H1 (cell line): Measurements from ENCODE around the gene GNAI1. TPM values are rescaled to one million over a fixed set of nuclear protein-coding genes. Genes with fewer than 3 reads are reported as not detected.

Experiments
- CTCF ChIA-PET: fragments of 300-600 bp; sonication (Branson Sonifier 250); formaldehyde crosslinking; loops from one replicate; lab custom pipeline; 2021; ENCODE audit not compliant: partially characterized antibody; lab: Charles Lee
- POLR2A ChIA-PET: fragments of 300-600 bp; sonication (Branson Sonifier 250); formaldehyde crosslinking; loops from one replicate; lab custom pipeline; 2021; ENCODE audit warnings: inconsistent platforms; ENCODE audit not compliant: partially characterized antibody; lab: Charles Lee
- DNase-seq, 2 experiments: peaks; one replicate each; pipeline versions ENCODE4 v3.0.0 to v3.0.0-alpha.2; 2010 to 2022; ENCODE audit warnings: low spot score in 2 of 2, low read depth in 1 of 2, mixed read lengths in 1 of 2
- FAIRE-seq: peaks from 2 replicates; lab custom pipeline; 2011; peaks lifted over from hg19 to GRCh38; lab: Jason Lieb, UNC
- H2AFZ ChIP-seq: 2 replicates; pipeline ENCODE4 v1.8.1; 2012; ENCODE audit warnings: low read length, inconsistent platforms
- H2AK5ac ChIP-seq: 2 replicates; pipeline ENCODE4 v1.6.1; 2013; ENCODE audit warnings: low read depth, low read length
- H2BK120ac ChIP-seq: replicated peaks from 2 replicates; pipeline ENCODE3; 2013; ENCODE audit warnings: low read depth, low read length, inconsistent platforms
- H2BK12ac ChIP-seq: 2 replicates; pipeline ENCODE4 v1.6.1; 2013; ENCODE audit warnings: low read depth, low read length
- H2BK15ac ChIP-seq: 2 replicates; pipeline ENCODE4 v1.6.1; 2013; ENCODE audit warnings: low read length
- H2BK20ac ChIP-seq: 2 replicates; pipeline ENCODE4 v1.6.1; 2013; ENCODE audit warnings: low read length
- H2BK5ac ChIP-seq: 2 replicates; pipeline ENCODE4 v1.6.1; 2013; ENCODE audit warnings: low read depth, low read length
- H3K14ac ChIP-seq: 2 replicates; pipeline ENCODE4 v1.6.1; 2013; ENCODE audit warnings: inconsistent platforms; ENCODE audit not compliant: insufficient read length
- H3K18ac ChIP-seq: 2 replicates; pipeline ENCODE4 v1.6.1; 2013; ENCODE audit warnings: low read length; ENCODE audit errors: extremely low read depth
- H3K23ac ChIP-seq: 2 replicates; pipeline ENCODE4 v1.6.1; 2013; ENCODE audit warnings: inconsistent platforms; ENCODE audit not compliant: insufficient read length
- H3K23me2 ChIP-seq: 2 replicates; pipeline ENCODE4 v1.6.1; 2013; ENCODE audit warnings: low read depth, low read length
- H3K27ac ChIP-seq: 2 replicates; pipeline ENCODE4 v1.6.1; 2011; ENCODE audit warnings: low read depth, low read length, inconsistent platforms
- H3K27me3 ChIP-seq, 4 experiments: replicated peaks in 1 of 4; 1 replicate in 1 of 4; 2 replicates in 3 of 4; pipeline versions ENCODE4 v1.6.1 to v1.8.1; 2011 to 2013; ENCODE audit warnings: low read length in 3 of 4, mild to moderate bottlenecking in 3 of 4, inconsistent platforms in 2 of 4, mixed read lengths in 2 of 4, moderate library complexity in 1 of 4; ENCODE audit not compliant: control insufficient read depth in 3 of 4, insufficient read depth in 3 of 4; ENCODE audit errors: extremely low read depth in 1 of 4
- H3K36me3 ChIP-seq, 4 experiments: 2 replicates each; pipeline versions ENCODE4 v1.6.1 to v1.8.1; 2011 to 2013; ENCODE audit warnings: mild to moderate bottlenecking in 4 of 4, low read length in 3 of 4, moderate library complexity in 2 of 4, control low read depth in 1 of 4, inconsistent platforms in 1 of 4; ENCODE audit not compliant: insufficient read depth in 4 of 4, control insufficient read depth in 2 of 4
- H3K4ac ChIP-seq: replicated peaks from 2 replicates; pipeline ENCODE3; 2013; ENCODE audit warnings: low read length, low read depth, mixed read lengths, inconsistent platforms; ENCODE audit not compliant: insufficient read length
- H3K4me1 ChIP-seq, 4 experiments: replicated peaks in 1 of 4; 1 replicate in 1 of 4; 2 replicates in 3 of 4; pipeline versions ENCODE4 v1.6.1 to v1.8.1; 2011 to 2013; ENCODE audit warnings: low read length in 3 of 4, inconsistent platforms in 2 of 4, mixed read lengths in 1 of 4; ENCODE audit not compliant: insufficient read depth in 4 of 4, control insufficient read depth in 3 of 4
- H3K4me2 ChIP-seq, 2 experiments: 2 replicates each; pipeline versions ENCODE4 v1.6.1 to v1.8.1; 2011 to 2013; ENCODE audit warnings: low read depth in 2 of 2, low read length in 2 of 2, control low read depth in 1 of 2, inconsistent platforms in 1 of 2, mild to moderate bottlenecking in 1 of 2; ENCODE audit not compliant: insufficient read depth in 1 of 2
- H3K4me3 ChIP-seq, 4 experiments: fragments of 200-600, 300-600 bp in 1 of 4; sonication (generic), shearing (Covaris generic), sonication (Bioruptor Twin) in 1 of 4; 2 replicates each; pipeline versions ENCODE4 v1.5.1 to v1.8.1; 2011 to 2016; ENCODE audit warnings: low read length in 4 of 4, low read depth in 3 of 4, control low read depth in 2 of 4, inconsistent platforms in 2 of 4, mild to moderate bottlenecking in 2 of 4, mixed read lengths in 1 of 4, moderate library complexity in 1 of 4; ENCODE audit not compliant: insufficient read depth in 2 of 4; ENCODE audit errors: extremely low read depth in 1 of 4
- H3K56ac ChIP-seq: replicated peaks from 2 replicates; pipeline ENCODE3; 2013; ENCODE audit warnings: low read depth, mild to moderate bottlenecking, mixed read lengths, low read length, inconsistent platforms; ENCODE audit not compliant: insufficient read length
- H3K79me1 ChIP-seq: 2 replicates; pipeline ENCODE4 v1.6.1; 2013; ENCODE audit warnings: low read depth, low read length, control low read depth
- H3K79me2 ChIP-seq, 2 experiments: 2 replicates each; pipeline versions ENCODE4 v1.6.1 to v1.8.1; 2012 to 2013; ENCODE audit warnings: low read length in 2 of 2, mild to moderate bottlenecking in 2 of 2, inconsistent platforms in 1 of 2; ENCODE audit not compliant: insufficient read depth in 2 of 2, control insufficient read depth in 1 of 2
- H3K9ac ChIP-seq, 4 experiments: replicated peaks in 1 of 4; 1 replicate in 1 of 4; 2 replicates in 3 of 4; pipeline versions ENCODE4 v1.6.1 to v1.8.1; 2011 to 2013; ENCODE audit warnings: low read depth in 3 of 4, low read length in 3 of 4, control low read depth in 2 of 4, mild to moderate bottlenecking in 2 of 4, moderate library complexity in 2 of 4, inconsistent platforms in 1 of 4; ENCODE audit errors: extremely low read depth in 1 of 4
- H3K9me3 ChIP-seq, 2 experiments: 2 replicates each; pipeline versions ENCODE4 v1.6.1 to v1.8.1; 2012 to 2013; ENCODE audit warnings: mild to moderate bottlenecking in 2 of 2, moderate library complexity in 2 of 2, control low read depth in 1 of 2, inconsistent platforms in 1 of 2, low read depth in 1 of 2, low read length in 1 of 2, mixed read lengths in 1 of 2; ENCODE audit not compliant: insufficient read depth in 2 of 2
- H4K20me1 ChIP-seq, 2 experiments: replicated peaks in 1 of 2; 2 replicates each; pipeline versions ENCODE3 to v1.8.1; 2011 to 2013; ENCODE audit warnings: inconsistent platforms in 2 of 2, low read length in 2 of 2, mild to moderate bottlenecking in 1 of 2; ENCODE audit not compliant: insufficient read depth in 2 of 2, control insufficient read depth in 1 of 2
- H4K5ac ChIP-seq: 2 replicates; pipeline ENCODE4 v1.6.1; 2013; ENCODE audit warnings: low read length, low read depth, mixed read lengths, inconsistent platforms; ENCODE audit not compliant: insufficient read length
- H4K8ac ChIP-seq: 2 replicates; pipeline ENCODE4 v1.8.0; 2013; ENCODE audit warnings: mild to moderate bottlenecking, moderate library complexity, low read length, inconsistent platforms; ENCODE audit not compliant: insufficient read depth; ENCODE audit errors: extremely low read depth
- H4K91ac ChIP-seq: replicated peaks from 2 replicates; pipeline ENCODE3; 2013; ENCODE audit warnings: low read length, mixed read lengths, inconsistent platforms; ENCODE audit not compliant: insufficient read length
- GABPA ChIP-seq: IDR thresholded peaks from 2 replicates; pipeline ENCODE4 v1.6.1; 2011; ENCODE audit warnings: mild to moderate bottlenecking, low read length, moderate library complexity, borderline replicate concordance; ENCODE audit not compliant: insufficient read depth
- HDAC6 ChIP-seq: IDR thresholded peaks from one replicate; pipeline ENCODE4 v1.7.1; 2012; ENCODE audit warnings: low read depth, mild to moderate bottlenecking, inconsistent platforms, low read length, moderate library complexity
- WGBS, 2 experiments: shearing (Covaris generic) in 1 of 2; methylation state at CpG; one replicate each; pipeline versions ENCODE4 v1.1.6 to v1.1.7; 2013 to 2015; ENCODE audit warnings: low lambda C conversion rate in 2 of 2, mixed read lengths in 2 of 2, inconsistent platforms in 1 of 2, low coverage in 1 of 2, missing lambda C conversion rate in 1 of 2; ENCODE audit not compliant: insufficient replicate concordance in 2 of 2, insufficient coverage in 1 of 2, insufficient read length in 1 of 2; ENCODE audit errors: extremely low coverage in 1 of 2, missing lambda C conversion rate in 1 of 2; 5-methylcytosine and 5-hydroxymethylcytosine counted together
- polyA plus RNA-seq, 7 experiments: library from polyadenylated mRNA; depleted of rRNA in 3 of 7; stranded (reverse) in 5 of 7; unstranded in 2 of 7; fragments of >200 nt in 5 of 7; fragments of 200-250 nt in 2 of 7; gene quantifications; 1 replicate in 5 of 7; 2 replicates in 1 of 7; 4 replicates in 1 of 7; pipeline versions ENCODE4 v1.2.1 to v1.2.3, GENCODE V29; 2011 to 2013; ENCODE audit warnings: missing spikeins in 2 of 7, mixed read lengths in 2 of 7
- total RNA-seq: library from RNA; stranded (reverse); fragmentation: NEBNext Ultra II Directional; extraction: Animal tissue kit (Norgen Biotek cat#: 25700); gene quantifications from 2 replicates; pipeline ENCODE4 v1.2.1, GENCODE V29; 2021

Gene GNAI1
- total and polyA plus RNA-seq, 2 of the 8 experiments (the other 6 are each of a cell fraction or from before 2014, with no cell fraction given): 8.0 to 29.5 TPM

DNA sequence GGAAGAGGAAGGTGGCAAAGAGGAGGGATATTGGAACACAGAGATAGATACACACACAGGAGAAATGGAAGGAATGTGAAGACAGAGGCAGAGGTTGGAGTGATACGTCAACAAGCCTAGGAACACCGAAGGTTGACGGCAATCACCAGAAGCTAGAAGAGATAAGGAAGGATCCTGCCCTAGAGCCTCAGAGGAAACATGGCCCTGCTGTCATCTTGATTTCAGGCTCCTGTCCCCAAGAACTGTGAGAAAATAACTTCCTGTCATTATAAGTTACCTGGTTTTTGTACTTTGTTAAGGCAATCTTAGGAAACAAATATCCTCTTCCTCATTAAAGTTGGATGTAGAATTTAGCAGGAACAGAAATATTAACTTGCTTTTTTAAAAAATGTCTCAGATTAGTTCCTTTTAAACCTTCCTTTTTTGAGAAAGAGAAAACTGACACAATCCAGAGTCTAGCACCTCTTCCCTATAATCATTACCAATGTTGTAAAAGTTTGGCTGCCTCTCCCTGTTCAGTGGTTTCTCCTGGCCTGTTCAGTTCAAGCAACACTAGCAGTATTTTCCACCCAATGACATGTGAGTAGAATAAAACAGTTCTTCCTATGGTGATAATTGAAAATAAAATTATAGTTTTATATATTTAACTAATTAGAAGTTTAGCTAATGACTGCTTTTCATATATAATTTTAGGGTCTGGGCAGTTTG, 28.8 kb upstream of the GNAI1 start:
- no peak overlapping the region for H2BK12ac ChIP-seq
- no peak overlapping the region for H2BK20ac ChIP-seq
- H3K56ac ChIP-seq: no peak overlapping the region
- H2BK15ac ChIP-seq: no peak overlapping the region
- no peak overlapping the region for H2BK5ac ChIP-seq
- H3K4ac ChIP-seq: no peak overlapping the region
- no peak overlapping the region for H3K23ac ChIP-seq
- peaks cover 0 to 4% (median 0%) of the 10 kb centered on the region in 4 experiments; a peak in 2 of 7 replicates for H3K4me1 ChIP-seq
- no peaks in the 10 kb centered on the region for H4K20me1 ChIP-seq
- H3K14ac ChIP-seq: no peak overlapping the region
- DNase-seq: no peak
- POLR2A ChIA-PET: no interaction called here
- no peak overlapping the region for H4K5ac ChIP-seq
- H3K23me2 ChIP-seq: no peaks in the 10 kb centered on the region; the same call in 1 of the 2 replicates
- CTCF ChIA-PET: interaction anchor here (1.4 to 4.5 kb wide), 2 partner anchors 10 to 23 kb away, joined by 4 to 17 read pairs; no protein-coding TSS in a partner anchor
- no peak overlapping the region for H3K4me2 ChIP-seq
- no peak overlapping the region for H4K8ac ChIP-seq
- H2BK120ac ChIP-seq: no peak overlapping the region
- H4K91ac ChIP-seq: no peak overlapping the region
- H3K9me3 ChIP-seq: no peaks in the 10 kb centered on the region
- no peak overlapping the region for H3K9ac ChIP-seq
- no peaks in the 10 kb centered on the region for H3K79me2 ChIP-seq
- H2AFZ ChIP-seq: no peak overlapping the region
- no peaks in the 10 kb centered on the region for H3K36me3 ChIP-seq
- H3K27me3 ChIP-seq: no peaks in the 10 kb centered on the region
- H3K4me3 ChIP-seq: no peak overlapping the region
- H2AK5ac ChIP-seq: no peak overlapping the region
- H3K18ac ChIP-seq: no peak overlapping the region
- FAIRE-seq: no peak
- no peak overlapping the region for H3K27ac ChIP-seq
- no peaks in the 10 kb centered on the region for H3K79me1 ChIP-seq
- WGBS, 2 experiments: 92% methylated on average over 3 of the region's 3 CpGs; no CpG with 5 or more reads in 1 of the 2 experiments
- TF ChIP-seq GABPA (no peak), HDAC6 (no peak)
